ENCODE results near the gene LAMC1.
"Not testable (repeated sequence)": the region's sequence is repeated elsewhere in the genome, so short reads cannot be mapped to it uniquely, and the experiment has no call there.

The LAMC1 gene

DNA sequence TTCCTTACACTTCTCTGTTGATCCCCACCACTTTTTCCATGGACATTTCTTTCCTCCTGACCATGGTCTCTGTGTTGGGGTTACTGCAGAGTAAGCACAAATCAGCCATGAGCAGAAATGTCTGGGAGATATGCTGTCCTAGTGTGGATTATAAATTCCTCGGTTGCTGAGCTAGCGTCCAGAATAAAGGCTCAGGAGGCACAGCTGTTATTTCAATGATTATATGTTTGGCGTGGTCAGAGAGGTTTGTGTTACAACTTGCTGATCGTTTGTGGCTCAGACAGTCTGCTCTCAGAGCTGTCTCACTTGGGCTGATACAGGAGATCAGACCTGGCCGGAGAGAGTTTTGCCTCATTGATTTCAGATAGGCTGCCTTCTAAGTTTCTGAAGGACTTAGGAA lies 125.4 kb downstream of the LAMC1 start:
- ChIA-PET CTCF (interaction anchor here (0.6 to 0.7 kb wide), 2 partner anchors 57 to 109 kb away, joined by 3 read pairs; no protein-coding TSS in a partner anchor), POLR2A (no interaction called here)
- no peaks in the 10 kb centered on the region for H3K4me1 ChIP-seq (ENCODE audit: control insufficient read depth, insufficient read depth, low read length)
- H3K27ac ChIP-seq (ENCODE audit: extremely low read depth, low read depth, low read length): no peak overlapping the region
- TF ChIP-seq SP2 (tag by site-specific recombination; IDR thresholded peaks at IDR 0.05) (no peak), ZNF354C (tag by site-specific recombination; IDR thresholded peaks at IDR 0.05; ENCODE audit: borderline replicate concordance, low read depth) (no peak), ZBTB17 (tag by site-specific recombination; IDR thresholded peaks at IDR 0.05) (peak; percentile 59)
- peaks cover 0 to 12% of the 10 kb centered on the region in 2 experiments; a peak in 1 of 3 replicates for H3K36me3 ChIP-seq (ENCODE audit: control insufficient read depth in 2 of 2, insufficient read depth in 1 of 2, low read length in 2 of 2)
- no peaks in the 10 kb centered on the region for H3K9me3 ChIP-seq (ENCODE audit: control insufficient read depth, insufficient read depth, low read depth, low read length)
- no peak overlapping the region for H3K4me3 ChIP-seq (ENCODE audit: low read depth, low read length)

DNA sequence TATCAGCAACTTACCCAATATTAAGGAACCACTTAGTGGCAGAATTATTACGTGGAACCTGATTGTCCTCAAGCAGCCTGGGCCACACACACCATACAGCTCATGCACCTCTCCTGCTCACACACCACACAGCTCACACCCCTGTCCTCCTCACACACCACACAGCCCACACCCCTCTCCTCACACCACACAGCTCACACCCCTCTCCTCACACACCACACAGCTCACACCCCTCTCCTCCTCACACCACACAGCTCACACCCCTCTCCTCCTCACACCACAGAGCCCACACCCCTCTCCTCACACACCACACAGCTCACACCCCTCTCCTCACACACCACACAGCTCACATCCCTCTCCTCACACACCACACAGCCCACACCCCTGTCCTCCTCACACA lies 126.1 kb downstream of the LAMC1 start:
- Histone ChIP-seq H3K27ac (ENCODE audit: extremely low read depth, low read depth, low read length) (no peak overlapping the region), H3K4me3 (ENCODE audit: low read depth, low read length) (no peak overlapping the region), H3K4me1 (ENCODE audit: control insufficient read depth, insufficient read depth, low read length) (no peaks in the 10 kb centered on the region), H3K36me3 (ENCODE audit: control insufficient read depth in 2 of 2, insufficient read depth in 1 of 2, low read length in 2 of 2) (peaks cover 0 to 6% of the 10 kb centered on the region in 2 experiments; a peak in 1 of 3 replicates), H3K9me3 (ENCODE audit: control insufficient read depth, insufficient read depth, low read depth, low read length) (no peaks in the 10 kb centered on the region)
- CTCF ChIA-PET: interaction anchor here (0.6 to 0.9 kb wide), 3 partner anchors 14 to 87 kb away, joined by 3 read pairs; no protein-coding TSS in a partner anchor
- TF ChIP-seq, protein P1, sequence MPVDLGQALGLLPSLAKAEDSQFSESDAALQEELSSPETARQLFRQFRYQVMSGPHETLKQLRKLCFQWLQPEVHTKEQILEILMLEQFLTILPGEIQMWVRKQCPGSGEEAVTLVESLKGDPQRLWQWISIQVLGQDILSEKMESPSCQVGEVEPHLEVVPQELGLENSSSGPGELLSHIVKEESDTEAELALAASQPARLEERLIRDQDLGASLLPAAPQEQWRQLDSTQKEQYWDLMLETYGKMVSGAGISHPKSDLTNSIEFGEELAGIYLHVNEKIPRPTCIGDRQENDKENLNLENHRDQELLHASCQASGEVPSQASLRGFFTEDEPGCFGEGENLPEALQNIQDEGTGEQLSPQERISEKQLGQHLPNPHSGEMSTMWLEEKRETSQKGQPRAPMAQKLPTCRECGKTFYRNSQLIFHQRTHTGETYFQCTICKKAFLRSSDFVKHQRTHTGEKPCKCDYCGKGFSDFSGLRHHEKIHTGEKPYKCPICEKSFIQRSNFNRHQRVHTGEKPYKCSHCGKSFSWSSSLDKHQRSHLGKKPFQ (tag by site-specific recombination; IDR thresholded peaks at IDR 0.05): peak; percentile 95
- TF ChIP-seq ZFP69B (tag by site-specific recombination; IDR thresholded peaks at IDR 0.05): no peak
- POLR2A ChIA-PET: no interaction called here

DNA sequence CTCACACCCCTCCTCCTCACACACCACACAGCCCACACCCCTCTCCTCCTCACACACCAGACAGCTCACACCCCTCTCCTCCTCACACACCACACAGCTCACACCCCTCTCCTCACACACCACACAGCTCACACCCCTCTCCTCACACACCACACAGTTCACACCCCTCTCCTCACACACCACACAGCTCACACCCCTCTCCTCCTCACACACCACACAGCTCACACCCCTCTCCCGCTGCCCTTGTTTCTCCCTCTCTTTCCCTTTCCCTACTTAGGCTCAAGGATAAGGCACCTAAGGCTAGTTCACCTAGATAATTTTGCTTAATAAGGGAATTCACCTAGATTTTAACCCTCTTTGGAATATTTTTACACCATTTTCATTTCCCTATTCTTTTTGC lies 126.8 kb downstream of the LAMC1 start:
- H3K9me3 ChIP-seq (ENCODE audit: control insufficient read depth, insufficient read depth, low read depth, low read length); H3K4me3 ChIP-seq (ENCODE audit: low read depth, low read length); POLR2A ChIA-PET; H3K36me3 ChIP-seq (ENCODE audit: control insufficient read depth in 2 of 2, insufficient read depth in 1 of 2, low read length in 2 of 2); H3K4me1 ChIP-seq (ENCODE audit: control insufficient read depth, insufficient read depth, low read length); H3K27ac ChIP-seq (ENCODE audit: extremely low read depth, low read depth, low read length): not testable (repeated sequence)
- CTCF ChIA-PET: interaction anchor here (0.9 kb wide), 1 partner anchor 14 kb away, joined by 3 read pairs; no protein-coding TSS in a partner anchor
- TF ChIP-seq, protein P1 (tag by site-specific recombination; IDR thresholded peaks at IDR 0.05): peak; percentile 92

DNA sequence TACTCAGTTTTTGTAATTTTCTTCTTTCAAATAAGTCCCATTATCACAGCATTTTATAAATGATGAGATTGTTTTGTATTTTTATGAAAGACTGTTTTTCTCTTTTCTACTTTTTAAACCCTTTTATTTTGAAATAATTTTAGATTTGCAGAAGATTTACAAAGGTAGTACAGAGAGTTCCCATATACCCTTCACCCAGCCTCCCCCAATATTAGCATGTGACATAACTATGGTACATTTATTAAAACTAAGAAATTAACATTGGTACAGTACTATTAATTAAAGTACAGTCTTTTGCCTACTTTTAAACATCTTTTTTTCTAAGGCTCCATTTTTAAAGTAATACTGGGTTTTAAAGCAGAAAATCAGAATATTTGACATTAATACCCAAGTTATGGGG lies 127.2 kb downstream of the LAMC1 start:
- Histone ChIP-seq H3K36me3 (ENCODE audit: control insufficient read depth in 2 of 2, insufficient read depth in 1 of 2, low read length in 2 of 2) (no peaks in the 10 kb centered on the region), H3K9me3 (ENCODE audit: control insufficient read depth, insufficient read depth, low read depth, low read length) (no peaks in the 10 kb centered on the region), H3K4me3 (ENCODE audit: low read depth, low read length) (no peak overlapping the region), H3K4me1 (ENCODE audit: control insufficient read depth, insufficient read depth, low read length) (no peaks in the 10 kb centered on the region), H3K27ac (ENCODE audit: extremely low read depth, low read depth, low read length) (no peak overlapping the region)
- POLR2A ChIA-PET: no interaction called here
- TF ChIP-seq ZNF169 (tag by site-specific recombination; IDR thresholded peaks at IDR 0.05): no peak
- TF ChIP-seq, protein P2, sequence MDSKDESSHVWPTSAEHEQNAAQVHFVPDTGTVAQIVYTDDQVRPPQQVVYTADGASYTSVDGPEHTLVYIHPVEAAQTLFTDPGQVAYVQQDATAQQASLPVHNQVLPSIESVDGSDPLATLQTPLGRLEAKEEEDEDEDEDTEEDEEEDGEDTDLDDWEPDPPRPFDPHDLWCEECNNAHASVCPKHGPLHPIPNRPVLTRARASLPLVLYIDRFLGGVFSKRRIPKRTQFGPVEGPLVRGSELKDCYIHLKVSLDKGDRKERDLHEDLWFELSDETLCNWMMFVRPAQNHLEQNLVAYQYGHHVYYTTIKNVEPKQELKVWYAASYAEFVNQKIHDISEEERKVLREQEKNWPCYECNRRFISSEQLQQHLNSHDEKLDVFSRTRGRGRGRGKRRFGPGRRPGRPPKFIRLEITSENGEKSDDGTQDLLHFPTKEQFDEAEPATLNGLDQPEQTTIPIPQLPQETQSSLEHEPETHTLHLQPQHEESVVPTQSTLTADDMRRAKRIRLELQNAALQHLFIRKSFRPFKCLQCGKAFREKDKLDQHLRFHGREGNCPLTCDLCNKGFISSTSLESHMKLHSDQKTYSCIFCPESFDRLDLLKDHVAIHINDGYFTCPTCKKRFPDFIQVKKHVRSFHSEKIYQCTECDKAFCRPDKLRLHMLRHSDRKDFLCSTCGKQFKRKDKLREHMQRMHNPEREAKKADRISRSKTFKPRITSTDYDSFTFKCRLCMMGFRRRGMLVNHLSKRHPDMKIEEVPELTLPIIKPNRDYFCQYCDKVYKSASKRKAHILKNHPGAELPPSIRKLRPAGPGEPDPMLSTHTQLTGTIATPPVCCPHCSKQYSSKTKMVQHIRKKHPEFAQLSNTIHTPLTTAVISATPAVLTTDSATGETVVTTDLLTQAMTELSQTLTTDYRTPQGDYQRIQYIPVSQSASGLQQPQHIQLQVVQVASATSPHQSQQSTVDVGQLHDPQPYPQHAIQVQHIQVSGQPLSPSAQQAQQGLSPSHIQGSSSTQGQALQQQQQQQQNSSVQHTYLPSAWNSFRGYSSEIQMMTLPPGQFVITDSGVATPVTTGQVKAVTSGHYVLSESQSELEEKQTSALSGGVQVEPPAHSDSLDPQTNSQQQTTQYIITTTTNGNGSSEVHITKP (tag by site-specific recombination; IDR thresholded peaks at IDR 0.05): no peak
- TF ChIP-seq, protein P3, sequence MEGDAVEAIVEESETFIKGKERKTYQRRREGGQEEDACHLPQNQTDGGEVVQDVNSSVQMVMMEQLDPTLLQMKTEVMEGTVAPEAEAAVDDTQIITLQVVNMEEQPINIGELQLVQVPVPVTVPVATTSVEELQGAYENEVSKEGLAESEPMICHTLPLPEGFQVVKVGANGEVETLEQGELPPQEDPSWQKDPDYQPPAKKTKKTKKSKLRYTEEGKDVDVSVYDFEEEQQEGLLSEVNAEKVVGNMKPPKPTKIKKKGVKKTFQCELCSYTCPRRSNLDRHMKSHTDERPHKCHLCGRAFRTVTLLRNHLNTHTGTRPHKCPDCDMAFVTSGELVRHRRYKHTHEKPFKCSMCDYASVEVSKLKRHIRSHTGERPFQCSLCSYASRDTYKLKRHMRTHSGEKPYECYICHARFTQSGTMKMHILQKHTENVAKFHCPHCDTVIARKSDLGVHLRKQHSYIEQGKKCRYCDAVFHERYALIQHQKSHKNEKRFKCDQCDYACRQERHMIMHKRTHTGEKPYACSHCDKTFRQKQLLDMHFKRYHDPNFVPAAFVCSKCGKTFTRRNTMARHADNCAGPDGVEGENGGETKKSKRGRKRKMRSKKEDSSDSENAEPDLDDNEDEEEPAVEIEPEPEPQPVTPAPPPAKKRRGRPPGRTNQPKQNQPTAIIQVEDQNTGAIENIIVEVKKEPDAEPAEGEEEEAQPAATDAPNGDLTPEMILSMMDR (tag by site-specific recombination; IDR thresholded peaks at IDR 0.05): no peak
- TF ChIP-seq ZNF621 (tag by site-specific recombination; IDR thresholded peaks at IDR 0.05): no peak
- peak; percentile 100 for TF ChIP-seq ZNF529 (tag by site-specific recombination; IDR thresholded peaks at IDR 0.05; ENCODE audit: insufficient replicate concordance)
- CTCF ChIA-PET: no interaction called here

Data from HEK293 (cell line).